SK-N-MC (cell line): ENCODE measurements around the gene C17orf107.

Source experiments
- EZH2 ChIP-seq: fragments of 200-600 bp; sonication (generic); IDR thresholded peaks from one replicate; pipeline ENCODE4 v1.6.1; 2017; ENCODE audit warnings: antibody characterized with exemption
- FOXP2 ChIP-seq: optimal IDR thresholded peaks from 2 replicates; pipeline ENCODE3; 2011; ENCODE audit warnings: mild to moderate bottlenecking, moderate library complexity; ENCODE audit not compliant: insufficient read depth; ENCODE audit errors: extremely low read length, control extremely low read depth
- POLR2AphosphoS5 ChIP-seq: IDR thresholded peaks from 2 replicates; pipeline ENCODE4 v1.6.1; 2012; ENCODE audit warnings: mild to moderate bottlenecking, low read depth, low read length, borderline replicate concordance

GRCh38 chr17:4944163-4944553 is 44.8 kb downstream of the C17orf107 start:
- no peak; the same call in 1 of the 2 replicates for TF ChIP-seq POLR2AphosphoS5
- TF ChIP-seq EZH2, result no peak
- TF ChIP-seq FOXP2, result no peak
